Astrocyte (in vitro differentiated cells and primary cell): Measurements from ENCODE around the gene KLHL17.

Experiments used
- EZH2 ChIP-seq: IDR thresholded peaks from 2 replicates; pipeline ENCODE4 v1.6.1; 2012; ENCODE audit warnings: mild to moderate bottlenecking, low read length, inconsistent platforms; ENCODE audit not compliant: insufficient read depth
- TF ChIP-seq, protein P1 (sequence below): IDR thresholded peaks from 2 replicates; pipeline ENCODE4 v1.5.1; 2011; ENCODE audit warnings: low read depth, mild to moderate bottlenecking, inconsistent platforms, low read length, moderate library complexity; ENCODE audit not compliant: insufficient read depth

DNA sequence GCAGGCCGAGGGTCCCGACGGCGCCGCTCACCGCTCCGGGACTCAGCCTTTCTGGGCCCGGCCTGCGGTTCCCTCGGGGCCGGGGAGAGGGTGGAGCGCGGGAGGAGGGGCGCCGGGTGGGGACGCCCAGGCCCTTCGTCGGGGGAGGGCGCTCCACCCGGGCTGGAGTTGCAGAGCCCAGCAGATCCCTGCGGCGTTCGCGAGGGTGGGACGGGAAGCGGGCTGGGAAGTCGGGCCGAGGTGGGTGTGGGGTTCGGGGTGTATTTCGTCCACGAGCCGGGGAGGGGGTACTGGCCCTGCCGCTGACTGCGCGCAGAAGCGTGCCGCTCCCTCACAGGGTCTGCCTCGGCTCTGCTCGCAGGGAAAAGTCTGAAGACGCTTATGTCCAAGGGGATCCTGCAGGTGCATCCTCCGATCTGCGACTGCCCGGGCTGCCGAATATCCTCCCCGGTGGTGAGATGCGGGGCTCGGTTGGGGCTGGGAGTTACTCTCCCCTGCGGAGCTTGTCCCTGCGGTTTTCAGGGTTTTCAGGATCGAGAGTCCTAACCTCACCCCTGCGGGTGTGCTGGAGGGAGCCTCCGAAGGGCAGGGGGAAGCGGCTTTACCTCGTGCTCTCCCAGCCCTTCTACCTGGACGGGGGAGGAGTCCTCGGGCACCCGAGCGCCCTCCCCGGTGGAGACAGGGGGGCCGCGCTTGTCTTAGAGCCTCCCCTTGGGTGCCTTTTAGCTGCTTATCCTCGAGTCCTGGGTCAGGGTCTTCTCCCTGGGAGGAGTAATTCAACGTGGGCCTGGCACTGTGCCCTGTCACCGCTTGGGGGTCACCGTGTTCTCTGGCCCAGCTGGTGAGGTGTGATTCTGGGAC lies 34.6 kb upstream of the KLHL17 start:
- TF ChIP-seq, protein P1, sequence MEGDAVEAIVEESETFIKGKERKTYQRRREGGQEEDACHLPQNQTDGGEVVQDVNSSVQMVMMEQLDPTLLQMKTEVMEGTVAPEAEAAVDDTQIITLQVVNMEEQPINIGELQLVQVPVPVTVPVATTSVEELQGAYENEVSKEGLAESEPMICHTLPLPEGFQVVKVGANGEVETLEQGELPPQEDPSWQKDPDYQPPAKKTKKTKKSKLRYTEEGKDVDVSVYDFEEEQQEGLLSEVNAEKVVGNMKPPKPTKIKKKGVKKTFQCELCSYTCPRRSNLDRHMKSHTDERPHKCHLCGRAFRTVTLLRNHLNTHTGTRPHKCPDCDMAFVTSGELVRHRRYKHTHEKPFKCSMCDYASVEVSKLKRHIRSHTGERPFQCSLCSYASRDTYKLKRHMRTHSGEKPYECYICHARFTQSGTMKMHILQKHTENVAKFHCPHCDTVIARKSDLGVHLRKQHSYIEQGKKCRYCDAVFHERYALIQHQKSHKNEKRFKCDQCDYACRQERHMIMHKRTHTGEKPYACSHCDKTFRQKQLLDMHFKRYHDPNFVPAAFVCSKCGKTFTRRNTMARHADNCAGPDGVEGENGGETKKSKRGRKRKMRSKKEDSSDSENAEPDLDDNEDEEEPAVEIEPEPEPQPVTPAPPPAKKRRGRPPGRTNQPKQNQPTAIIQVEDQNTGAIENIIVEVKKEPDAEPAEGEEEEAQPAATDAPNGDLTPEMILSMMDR, result no peak
- TF ChIP-seq EZH2, result peak; percentile 37
